Activated CD4-positive, alpha-beta T cell treated with anti-CD3 and anti-CD28 coated beads for 48 hours (primary cell): ENCODE results near the gene OR1K1.
"Not testable (repeated sequence)": the region's sequence is repeated elsewhere in the genome, so short reads cannot be mapped to it uniquely, and the experiment has no call there.

ENCODE experiments used
- DNase-seq: peaks from one replicate; pipeline ENCODE4 v3.0.0-alpha.2; 2020

The OR1K1 gene

GRCh38 chr9:122814545-122814944 is 14.6 kb downstream of the OR1K1 start:
- no peak for DNase-seq

GRCh38 chr9:122815544-122815943 is 15.6 kb downstream of the OR1K1 start:
- DNase-seq: no peak

DNA sequence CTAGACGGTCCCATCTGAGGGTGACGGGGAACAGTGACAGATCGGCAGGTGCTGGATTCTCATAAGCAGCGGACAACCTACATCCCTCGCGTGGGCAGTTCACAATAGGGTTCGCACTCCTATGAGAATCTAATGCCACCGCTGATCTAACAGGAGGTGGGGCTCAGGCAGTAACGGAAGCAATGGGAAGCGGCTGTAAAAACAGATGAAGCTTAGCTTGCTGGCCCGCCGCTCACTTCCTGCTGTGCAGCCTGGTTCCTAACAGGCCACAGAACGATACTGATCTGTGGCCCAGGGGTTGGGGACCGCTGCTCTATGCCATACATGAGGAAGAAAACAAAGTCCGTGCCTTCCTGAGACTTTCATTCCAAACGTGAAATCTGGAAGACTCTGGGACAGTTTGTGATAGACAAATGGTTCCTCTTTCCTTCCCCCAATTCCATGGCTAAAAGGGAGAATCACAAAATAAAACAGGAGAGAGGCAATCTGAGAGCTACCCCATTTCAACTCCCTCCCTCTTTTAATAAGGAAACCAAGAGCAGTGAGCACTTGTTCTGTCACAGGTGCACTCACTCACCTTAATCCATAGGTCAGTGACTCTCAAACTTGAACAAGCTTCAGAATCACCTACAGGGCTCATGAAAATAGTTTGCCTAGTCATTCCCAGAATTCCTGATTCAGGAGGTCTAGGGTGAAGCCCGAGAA is 16.4 kb downstream of the OR1K1 start:
- peak; percentile 53 for DNase-seq

- DNase-seq: no peak
Measured at GRCh38 chr9:122819326-122819725, 19.4 kb downstream of the OR1K1 start.

DNA sequence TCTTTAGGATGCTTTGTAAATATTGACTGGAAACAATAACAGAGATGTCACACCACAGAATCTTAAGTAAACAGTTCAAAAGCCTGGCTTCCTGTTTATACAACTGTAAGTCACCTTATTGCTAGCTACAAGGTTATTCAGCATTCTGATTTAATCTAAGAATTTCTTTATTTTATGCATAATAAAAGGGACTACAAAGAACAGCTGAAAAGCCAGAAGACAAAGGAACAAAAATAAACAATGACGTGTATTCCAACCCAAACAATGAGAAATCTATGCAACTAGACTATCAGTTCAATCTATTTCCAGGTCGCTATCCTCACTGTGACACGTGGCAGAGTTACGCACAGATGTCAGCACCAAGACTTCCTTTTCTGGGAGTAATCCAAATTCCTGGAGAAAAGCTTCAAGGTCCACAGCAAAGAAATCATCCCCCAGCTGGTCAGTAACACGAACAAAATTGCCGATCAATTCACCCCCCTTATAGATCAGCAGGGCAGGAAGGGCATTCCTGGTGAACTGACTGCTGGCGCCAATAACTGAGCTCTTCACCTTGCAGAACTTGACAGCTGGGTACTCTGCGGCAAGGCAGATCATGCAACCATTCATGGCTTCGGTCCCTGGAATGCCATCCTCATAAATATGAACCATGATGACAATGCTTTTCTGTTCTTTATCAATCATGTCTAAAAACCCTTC is 20.0 kb downstream of the OR1K1 start:
- DNase-seq: no peak

DNA sequence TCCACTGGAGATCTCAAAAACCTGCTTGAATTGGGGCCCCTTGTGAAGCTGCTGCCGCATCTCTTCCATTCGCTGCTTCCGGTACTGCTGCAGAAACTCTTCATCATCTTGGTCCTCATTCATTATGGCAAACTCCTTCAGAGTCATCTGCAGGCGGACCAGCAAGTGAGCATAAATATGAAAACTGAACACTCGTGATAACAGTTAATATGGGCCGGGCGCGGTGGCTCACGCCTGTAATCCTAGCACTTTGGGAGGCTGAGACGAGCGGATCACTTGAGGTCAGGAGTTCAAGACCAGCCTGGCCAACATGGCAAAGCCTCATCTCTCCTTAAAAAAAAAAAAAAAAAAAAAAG is 20.5 kb downstream of the OR1K1 start:
- DNase-seq: no peak

GRCh38 chr9:122821278-122821943 is 21.5 kb downstream of the OR1K1 start:
- no peak for DNase-seq

DNA sequence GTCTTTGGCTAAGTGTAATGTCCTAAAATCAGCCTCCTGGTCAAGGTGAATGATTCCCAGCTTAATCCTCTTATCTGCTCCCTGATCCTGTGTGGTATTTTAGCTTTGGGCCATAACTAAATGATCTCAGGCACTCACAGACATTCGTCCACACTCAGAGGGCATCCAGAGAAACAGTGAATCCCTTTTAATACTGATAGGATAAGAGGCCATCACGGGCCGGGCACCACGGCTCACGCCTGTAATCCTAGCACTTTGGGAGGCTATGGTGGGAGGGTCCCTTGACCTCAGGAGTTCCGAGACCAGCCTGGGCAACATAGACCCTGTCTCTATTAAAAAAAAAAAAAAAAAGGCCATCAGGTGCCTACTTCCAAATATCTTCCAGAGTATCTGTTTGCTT is 22.1 kb downstream of the OR1K1 start:
- no peak for DNase-seq

GRCh38 chr9:122822938-122823337 is 23.0 kb downstream of the OR1K1 start:
- DNase-seq: no peak

- DNase-seq: no peak
Measured at GRCh38 chr9:122827761-122828093, 27.8 kb downstream of the OR1K1 start.

DNA sequence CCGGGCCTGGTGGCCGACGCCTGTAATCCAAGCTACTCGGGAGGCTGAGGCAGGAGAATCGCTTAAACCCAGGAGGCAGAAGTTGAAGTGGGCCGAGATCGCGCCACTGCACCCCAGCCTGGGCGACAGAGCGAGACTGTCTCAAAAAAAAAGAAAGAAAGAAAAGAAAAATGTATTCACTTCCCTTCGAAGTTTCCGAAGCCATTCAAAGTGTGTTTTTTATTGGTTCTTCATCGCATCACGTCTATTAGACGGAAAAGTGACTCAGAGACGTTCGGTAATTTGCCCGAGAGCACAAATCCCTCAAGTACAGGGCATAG is 29.0 kb downstream of the OR1K1 start:
- not testable (repeated sequence) for DNase-seq

DNA sequence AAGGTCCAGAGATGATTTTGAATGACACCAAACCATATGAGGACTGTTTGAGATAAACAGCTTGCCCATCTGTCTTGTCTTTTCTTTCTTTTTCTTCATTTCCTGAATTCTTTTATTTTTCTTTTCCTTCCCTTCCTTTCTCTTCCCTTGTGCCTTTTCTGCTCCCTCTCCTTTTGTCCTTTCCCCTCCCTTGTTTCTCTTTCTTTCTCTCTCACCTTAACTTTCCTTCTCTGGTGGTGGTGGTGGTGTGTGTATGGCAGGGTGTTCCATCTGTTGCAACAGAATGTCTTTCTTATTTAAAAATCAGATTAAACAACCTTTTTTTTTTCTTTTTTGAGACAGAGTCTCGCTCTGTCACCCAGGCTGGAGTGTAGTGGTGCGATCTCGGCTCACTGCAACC is 32.3 kb downstream of the OR1K1 start:
- DNase-seq: no peak

GRCh38 chr9:122835313-122835731 is 35.4 kb downstream of the OR1K1 start:
- DNase-seq: peak; percentile 27

DNA sequence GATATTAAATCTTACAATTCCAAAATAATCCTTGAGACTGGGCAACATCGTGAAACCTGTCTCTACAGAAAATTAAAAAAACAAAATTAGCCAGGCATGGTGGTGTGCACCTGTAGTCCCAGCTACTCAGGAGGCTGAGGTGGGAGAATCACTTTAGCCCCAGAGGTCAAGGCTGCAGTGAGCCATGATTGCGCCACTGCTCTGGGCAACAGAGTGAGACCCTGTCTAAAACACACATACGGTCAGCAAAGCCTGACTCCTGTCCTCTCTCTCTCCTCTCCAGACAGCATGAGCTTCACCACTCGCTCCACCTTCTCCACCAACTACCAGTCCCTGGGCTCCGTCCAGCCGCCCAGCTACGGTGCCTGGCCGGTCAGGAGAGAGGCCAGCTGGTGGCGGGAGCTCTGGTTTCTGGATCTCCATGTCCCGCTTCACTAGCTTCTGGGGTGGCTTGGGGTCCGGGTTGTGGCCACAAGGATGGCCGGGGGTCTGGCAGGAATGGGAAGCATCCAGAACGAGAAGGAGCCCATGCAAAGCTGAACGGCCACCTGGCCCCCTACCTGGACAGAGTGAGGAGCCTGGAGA is 37.4 kb downstream of the OR1K1 start:
- DNase-seq: no peak

- not testable (repeated sequence) for DNase-seq
Measured at GRCh38 chr9:122838441-122838840, 38.5 kb downstream of the OR1K1 start.

- no peak for DNase-seq
Measured at GRCh38 chr9:122841501-122841900, 41.6 kb downstream of the OR1K1 start.

GRCh38 chr9:122844137-122844536 is 44.2 kb downstream of the OR1K1 start:
- DNase-seq: no peak

GRCh38 chr9:122845116-122845515 is 45.2 kb downstream of the OR1K1 start:
- DNase-seq: no peak

DNA sequence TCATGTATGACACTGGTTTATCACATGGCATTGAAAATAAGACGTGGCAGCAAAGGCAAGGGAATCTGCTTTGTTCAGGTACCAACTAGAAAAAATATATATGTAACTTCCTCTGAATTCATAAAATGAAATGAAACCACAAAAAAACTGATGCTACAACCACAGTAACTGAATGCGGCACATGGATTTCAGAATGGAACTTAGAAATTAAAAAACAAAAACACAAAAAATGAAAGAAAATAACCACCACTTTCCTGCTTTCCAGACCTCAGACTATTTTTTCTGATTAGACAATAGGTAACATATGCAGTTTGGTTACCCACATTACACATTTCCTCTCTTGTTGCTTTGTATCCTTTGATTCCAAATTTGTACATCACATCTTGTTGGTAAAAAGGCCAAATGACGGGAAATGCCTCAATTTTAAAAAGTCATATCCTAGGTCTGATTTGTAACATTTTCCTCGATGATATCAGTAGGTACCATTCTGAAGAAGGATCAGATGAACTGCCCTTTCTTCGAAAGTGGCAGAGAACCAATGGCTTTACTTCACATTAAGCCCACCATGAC is 46.5 kb downstream of the OR1K1 start:
- no peak for DNase-seq

DNA sequence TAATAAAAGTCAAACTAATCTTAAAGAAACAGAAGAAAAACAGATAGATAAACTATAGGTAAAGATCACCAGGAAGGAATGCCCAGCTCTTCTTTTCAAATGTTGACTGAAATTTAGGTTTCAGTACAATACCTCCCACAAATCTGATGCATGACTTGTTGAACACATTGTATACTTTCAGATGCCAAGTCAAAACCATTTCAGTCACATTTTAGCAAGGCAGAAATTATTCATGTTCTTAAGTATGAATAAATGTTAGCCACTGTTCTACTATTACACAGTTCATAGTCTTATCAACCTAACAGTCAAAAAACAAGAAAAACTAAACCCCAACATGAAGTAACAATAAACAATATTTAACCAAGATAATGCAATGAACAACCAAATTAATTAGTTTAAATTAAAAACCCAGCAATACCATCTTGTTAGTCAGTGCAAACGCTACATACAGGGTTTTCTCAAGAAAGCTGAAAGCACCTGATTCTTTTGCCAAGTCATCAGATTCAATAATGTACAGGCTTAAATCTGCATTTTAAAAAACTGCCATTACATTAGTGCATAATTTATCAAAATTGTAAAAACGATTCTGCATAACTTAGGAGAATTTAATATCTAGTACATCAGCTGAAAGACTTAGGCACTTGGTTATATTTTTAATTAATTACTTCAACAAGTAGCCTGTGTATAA is 48.5 kb downstream of the OR1K1 start:
- no peak for DNase-seq
